HepG2 (cell line): ENCODE measurements around the gene GNPAT. TPM values are rescaled to one million over a fixed set of nuclear protein-coding genes. Genes with fewer than 3 reads are reported as not detected.

Experiments used
- CBX5 ChIP-seq: sonication (generic); formaldehyde crosslinking; IDR thresholded peaks from 2 replicates; pipeline ENCODE4 v1.4.0; 2020; ENCODE audit warnings: missing genetic modification reagents, borderline replicate concordance
- EZH2 ChIP-seq: conservative IDR thresholded peaks from 2 replicates; pipeline ENCODE4 v1.6.1; 2012; ENCODE audit warnings: mild to moderate bottlenecking, low read depth, low read length, moderate library complexity
- HCFC1 ChIP-seq: fragments of 150-350 bp; IDR thresholded peaks from 2 replicates; pipeline ENCODE4 v1.6.1; 2014; ENCODE audit warnings: low read depth, low read length
- SMAD9 ChIP-seq: sonication (generic); formaldehyde crosslinking; IDR thresholded peaks from 2 replicates; pipeline ENCODE4 v1.5.1; 2020; ENCODE audit warnings: mild to moderate bottlenecking, missing genetic modification reagents
- SP2 ChIP-seq: sonication (generic); formaldehyde crosslinking; IDR thresholded peaks from 2 replicates; pipeline ENCODE4 v1.5.1; 2020; ENCODE audit warnings: mild to moderate bottlenecking, missing genetic modification reagents
- TARDBP ChIP-seq: sonication (generic); formaldehyde crosslinking; IDR thresholded peaks from 2 replicates; pipeline ENCODE4 v1.8.0; 2022; ENCODE audit warnings: mild to moderate bottlenecking, missing genetic modification reagents
- TBX3 ChIP-seq: fragments of 450-650 bp; IDR thresholded peaks from 2 replicates; pipeline ENCODE4 v1.6.1; 2017; ENCODE audit warnings: antibody characterized with exemption, mild to moderate bottlenecking, inconsistent platforms, borderline replicate concordance
- ZNF10 ChIP-seq: sonication (generic); formaldehyde crosslinking; IDR thresholded peaks from 2 replicates; pipeline ENCODE4 v1.4.0; 2020; ENCODE audit warnings: mild to moderate bottlenecking, low read depth, missing genetic modification reagents, borderline replicate concordance
- ZNF121 ChIP-seq: sonication (generic); formaldehyde crosslinking; IDR thresholded peaks from 2 replicates; pipeline ENCODE4 v1.5.0; 2020; ENCODE audit warnings: mild to moderate bottlenecking, missing genetic modification reagents
- ZNF124 ChIP-seq: sonication (generic); formaldehyde crosslinking; IDR thresholded peaks from 2 replicates; pipeline ENCODE4 v1.4.0; 2020; ENCODE audit warnings: missing genetic modification reagents
- ZNF24 ChIP-seq: fragments of 450-650 bp; IDR thresholded peaks from 2 replicates; pipeline ENCODE4 v1.6.1; 2017; ENCODE audit warnings: antibody characterized with exemption, mild to moderate bottlenecking
- ZNF253 ChIP-seq: sonication (generic); formaldehyde crosslinking; IDR thresholded peaks from 2 replicates; pipeline ENCODE4 v1.8.0; 2022; ENCODE audit warnings: mild to moderate bottlenecking, missing genetic modification reagents, borderline replicate concordance
- ZNF274 ChIP-seq: sonication (generic); formaldehyde crosslinking; IDR thresholded peaks from 2 replicates; pipeline ENCODE4 v1.5.1; 2020; ENCODE audit warnings: mild to moderate bottlenecking, missing genetic modification reagents
- ZNF792 ChIP-seq: IDR thresholded peaks from 2 replicates; pipeline ENCODE4 v1.6.1; 2016
- polyA plus RNA-seq, 8 experiments: library from polyadenylated mRNA; depleted of rRNA in 3 of 8; stranded (reverse) in 7 of 8; unstranded in 1 of 8; fragments of >200 nt; fragmentation: Illumina TruSeq in 4 of 8; extraction: Trizol in 4 of 8; gene quantifications; 2 replicates each; pipeline versions ENCODE4 v1.2.1 to v1.2.3, GENCODE V29; 2011 to 2016; ENCODE audit warnings: low read depth in 4 of 8, missing spikeins in 1 of 8, mixed read lengths in 1 of 8; ENCODE audit not compliant: insufficient read depth in 1 of 8
- total RNA-seq, 5 experiments: library from RNA; depleted of rRNA; stranded (reverse); fragments of >200 nt; fragmentation: Illumina TruSeq; extraction: Trizol; gene quantifications; 2 replicates each; pipeline ENCODE4 v1.2.3, GENCODE V29; 2016; ENCODE audit warnings: low read depth in 1 of 5
- TF ChIP-seq, protein P1 (sequence below): sonication (generic); formaldehyde crosslinking; IDR thresholded peaks from 2 replicates; pipeline ENCODE4 v1.4.0; 2020; ENCODE audit warnings: missing genetic modification reagents, borderline replicate concordance
- TF ChIP-seq, protein P2 (sequence below): IDR thresholded peaks from 2 replicates; pipeline ENCODE4 v1.6.1; 2016
- TF ChIP-seq, protein P3 (sequence below): sonication (generic); formaldehyde crosslinking; IDR thresholded peaks from 2 replicates; pipeline ENCODE4 v1.4.0; 2020; ENCODE audit warnings: low read depth, missing genetic modification reagents
- TF ChIP-seq, protein P4 (sequence below): sonication (generic); formaldehyde crosslinking; IDR thresholded peaks from 2 replicates; pipeline ENCODE4 v1.9.0; 2021; ENCODE audit warnings: missing genetic modification reagents, mild to moderate bottlenecking, borderline replicate concordance
- TF ChIP-seq, protein P5 (sequence below): sonication (generic); formaldehyde crosslinking; IDR thresholded peaks from 2 replicates; pipeline ENCODE4 v1.4.0; 2020; ENCODE audit warnings: mild to moderate bottlenecking, missing genetic modification reagents

Gene GNPAT
- total and polyA plus RNA-seq, 2 of the 13 experiments (the other 11 are each of a cell fraction or from before 2014, with no cell fraction given), result 58.3 to 114 TPM

DNA sequence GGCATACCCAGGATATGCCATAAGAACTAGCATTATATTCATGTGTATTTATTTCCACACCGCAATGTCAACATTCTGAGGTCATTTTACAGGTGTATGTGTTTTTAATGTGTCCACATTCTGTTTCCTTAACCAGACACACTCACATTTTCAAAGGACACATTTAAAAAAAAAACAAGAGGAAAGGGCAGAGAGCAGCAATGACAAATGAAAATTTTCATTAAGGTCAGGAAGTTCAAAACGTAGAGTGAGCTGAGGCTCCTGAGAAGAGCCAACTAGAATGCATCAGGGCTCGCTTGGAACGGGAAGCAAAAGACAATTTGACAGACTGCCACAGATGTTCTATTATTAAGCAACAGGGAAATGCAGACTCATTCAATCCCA lies 4.8 kb upstream of the GNPAT start (continued):
- TF ChIP-seq, protein P1, sequence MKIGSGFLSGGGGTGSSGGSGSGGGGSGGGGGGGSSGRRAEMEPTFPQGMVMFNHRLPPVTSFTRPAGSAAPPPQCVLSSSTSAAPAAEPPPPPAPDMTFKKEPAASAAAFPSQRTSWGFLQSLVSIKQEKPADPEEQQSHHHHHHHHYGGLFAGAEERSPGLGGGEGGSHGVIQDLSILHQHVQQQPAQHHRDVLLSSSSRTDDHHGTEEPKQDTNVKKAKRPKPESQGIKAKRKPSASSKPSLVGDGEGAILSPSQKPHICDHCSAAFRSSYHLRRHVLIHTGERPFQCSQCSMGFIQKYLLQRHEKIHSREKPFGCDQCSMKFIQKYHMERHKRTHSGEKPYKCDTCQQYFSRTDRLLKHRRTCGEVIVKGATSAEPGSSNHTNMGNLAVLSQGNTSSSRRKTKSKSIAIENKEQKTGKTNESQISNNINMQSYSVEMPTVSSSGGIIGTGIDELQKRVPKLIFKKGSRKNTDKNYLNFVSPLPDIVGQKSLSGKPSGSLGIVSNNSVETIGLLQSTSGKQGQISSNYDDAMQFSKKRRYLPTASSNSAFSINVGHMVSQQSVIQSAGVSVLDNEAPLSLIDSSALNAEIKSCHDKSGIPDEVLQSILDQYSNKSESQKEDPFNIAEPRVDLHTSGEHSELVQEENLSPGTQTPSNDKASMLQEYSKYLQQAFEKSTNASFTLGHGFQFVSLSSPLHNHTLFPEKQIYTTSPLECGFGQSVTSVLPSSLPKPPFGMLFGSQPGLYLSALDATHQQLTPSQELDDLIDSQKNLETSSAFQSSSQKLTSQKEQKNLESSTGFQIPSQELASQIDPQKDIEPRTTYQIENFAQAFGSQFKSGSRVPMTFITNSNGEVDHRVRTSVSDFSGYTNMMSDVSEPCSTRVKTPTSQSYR (CRISPR knock-in tag), result no peak
- TF ChIP-seq, protein P2, sequence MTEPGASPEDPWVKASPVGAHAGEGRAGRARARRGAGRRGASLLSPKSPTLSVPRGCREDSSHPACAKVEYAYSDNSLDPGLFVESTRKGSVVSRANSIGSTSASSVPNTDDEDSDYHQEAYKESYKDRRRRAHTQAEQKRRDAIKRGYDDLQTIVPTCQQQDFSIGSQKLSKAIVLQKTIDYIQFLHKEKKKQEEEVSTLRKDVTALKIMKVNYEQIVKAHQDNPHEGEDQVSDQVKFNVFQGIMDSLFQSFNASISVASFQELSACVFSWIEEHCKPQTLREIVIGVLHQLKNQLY, result no peak
- TF ChIP-seq SMAD9 (no peak), ZNF24 (no peak), SP2 (CRISPR knock-in tag) (no peak), ZNF792 (CRISPR knock-in tag) (no peak), ZNF121 (CRISPR knock-in tag) (no peak), TBX3 (peak; percentile 39; the same call in 1 of the 2 replicates), ZNF124 (CRISPR knock-in tag) (no peak), HCFC1 (no peak), ZNF274 (CRISPR knock-in tag) (no peak), ZNF10 (CRISPR knock-in tag) (no peak), TARDBP (peak; percentile 28; the same call in 1 of the 2 replicates), CBX5 (CRISPR knock-in tag) (no peak), ZNF253 (no peak), EZH2 (no peak)
- TF ChIP-seq, protein P3, sequence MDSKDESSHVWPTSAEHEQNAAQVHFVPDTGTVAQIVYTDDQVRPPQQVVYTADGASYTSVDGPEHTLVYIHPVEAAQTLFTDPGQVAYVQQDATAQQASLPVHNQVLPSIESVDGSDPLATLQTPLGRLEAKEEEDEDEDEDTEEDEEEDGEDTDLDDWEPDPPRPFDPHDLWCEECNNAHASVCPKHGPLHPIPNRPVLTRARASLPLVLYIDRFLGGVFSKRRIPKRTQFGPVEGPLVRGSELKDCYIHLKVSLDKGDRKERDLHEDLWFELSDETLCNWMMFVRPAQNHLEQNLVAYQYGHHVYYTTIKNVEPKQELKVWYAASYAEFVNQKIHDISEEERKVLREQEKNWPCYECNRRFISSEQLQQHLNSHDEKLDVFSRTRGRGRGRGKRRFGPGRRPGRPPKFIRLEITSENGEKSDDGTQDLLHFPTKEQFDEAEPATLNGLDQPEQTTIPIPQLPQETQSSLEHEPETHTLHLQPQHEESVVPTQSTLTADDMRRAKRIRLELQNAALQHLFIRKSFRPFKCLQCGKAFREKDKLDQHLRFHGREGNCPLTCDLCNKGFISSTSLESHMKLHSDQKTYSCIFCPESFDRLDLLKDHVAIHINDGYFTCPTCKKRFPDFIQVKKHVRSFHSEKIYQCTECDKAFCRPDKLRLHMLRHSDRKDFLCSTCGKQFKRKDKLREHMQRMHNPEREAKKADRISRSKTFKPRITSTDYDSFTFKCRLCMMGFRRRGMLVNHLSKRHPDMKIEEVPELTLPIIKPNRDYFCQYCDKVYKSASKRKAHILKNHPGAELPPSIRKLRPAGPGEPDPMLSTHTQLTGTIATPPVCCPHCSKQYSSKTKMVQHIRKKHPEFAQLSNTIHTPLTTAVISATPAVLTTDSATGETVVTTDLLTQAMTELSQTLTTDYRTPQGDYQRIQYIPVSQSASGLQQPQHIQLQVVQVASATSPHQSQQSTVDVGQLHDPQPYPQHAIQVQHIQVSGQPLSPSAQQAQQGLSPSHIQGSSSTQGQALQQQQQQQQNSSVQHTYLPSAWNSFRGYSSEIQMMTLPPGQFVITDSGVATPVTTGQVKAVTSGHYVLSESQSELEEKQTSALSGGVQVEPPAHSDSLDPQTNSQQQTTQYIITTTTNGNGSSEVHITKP (CRISPR knock-in tag), result no peak
- TF ChIP-seq, protein P4, sequence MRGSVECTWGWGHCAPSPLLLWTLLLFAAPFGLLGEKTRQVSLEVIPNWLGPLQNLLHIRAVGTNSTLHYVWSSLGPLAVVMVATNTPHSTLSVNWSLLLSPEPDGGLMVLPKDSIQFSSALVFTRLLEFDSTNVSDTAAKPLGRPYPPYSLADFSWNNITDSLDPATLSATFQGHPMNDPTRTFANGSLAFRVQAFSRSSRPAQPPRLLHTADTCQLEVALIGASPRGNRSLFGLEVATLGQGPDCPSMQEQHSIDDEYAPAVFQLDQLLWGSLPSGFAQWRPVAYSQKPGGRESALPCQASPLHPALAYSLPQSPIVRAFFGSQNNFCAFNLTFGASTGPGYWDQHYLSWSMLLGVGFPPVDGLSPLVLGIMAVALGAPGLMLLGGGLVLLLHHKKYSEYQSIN (CRISPR knock-in tag), result no peak
- TF ChIP-seq, protein P5, sequence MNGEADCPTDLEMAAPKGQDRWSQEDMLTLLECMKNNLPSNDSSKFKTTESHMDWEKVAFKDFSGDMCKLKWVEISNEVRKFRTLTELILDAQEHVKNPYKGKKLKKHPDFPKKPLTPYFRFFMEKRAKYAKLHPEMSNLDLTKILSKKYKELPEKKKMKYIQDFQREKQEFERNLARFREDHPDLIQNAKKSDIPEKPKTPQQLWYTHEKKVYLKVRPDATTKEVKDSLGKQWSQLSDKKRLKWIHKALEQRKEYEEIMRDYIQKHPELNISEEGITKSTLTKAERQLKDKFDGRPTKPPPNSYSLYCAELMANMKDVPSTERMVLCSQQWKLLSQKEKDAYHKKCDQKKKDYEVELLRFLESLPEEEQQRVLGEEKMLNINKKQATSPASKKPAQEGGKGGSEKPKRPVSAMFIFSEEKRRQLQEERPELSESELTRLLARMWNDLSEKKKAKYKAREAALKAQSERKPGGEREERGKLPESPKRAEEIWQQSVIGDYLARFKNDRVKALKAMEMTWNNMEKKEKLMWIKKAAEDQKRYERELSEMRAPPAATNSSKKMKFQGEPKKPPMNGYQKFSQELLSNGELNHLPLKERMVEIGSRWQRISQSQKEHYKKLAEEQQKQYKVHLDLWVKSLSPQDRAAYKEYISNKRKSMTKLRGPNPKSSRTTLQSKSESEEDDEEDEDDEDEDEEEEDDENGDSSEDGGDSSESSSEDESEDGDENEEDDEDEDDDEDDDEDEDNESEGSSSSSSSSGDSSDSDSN (CRISPR knock-in tag), result no peak
